H1 (cell line): ENCODE data around the gene FOXO4. TPM values are rescaled to one million over a fixed set of nuclear protein-coding genes. Genes with fewer than 3 reads are reported as not detected.

Source experiments
- CTCF ChIA-PET: fragments of 300-600 bp; sonication (Branson Sonifier 250); formaldehyde crosslinking; loops from one replicate; lab custom pipeline; 2021; ENCODE audit not compliant: partially characterized antibody; lab: Charles Lee
- POLR2A ChIA-PET: fragments of 300-600 bp; sonication (Branson Sonifier 250); formaldehyde crosslinking; loops from one replicate; lab custom pipeline; 2021; ENCODE audit warnings: inconsistent platforms; ENCODE audit not compliant: partially characterized antibody; lab: Charles Lee
- DNase-seq, 2 experiments: peaks; one replicate each; pipeline versions ENCODE4 v3.0.0 to v3.0.0-alpha.2; 2010 to 2022; ENCODE audit warnings: low spot score in 2 of 2, low read depth in 1 of 2, mixed read lengths in 1 of 2
- FAIRE-seq: peaks from 2 replicates; lab custom pipeline; 2011; peaks lifted over from hg19 to GRCh38; lab: Jason Lieb, UNC
- H2AFZ ChIP-seq: 2 replicates; pipeline ENCODE4 v1.8.1; 2012; ENCODE audit warnings: low read length, inconsistent platforms
- H2AK5ac ChIP-seq: 2 replicates; pipeline ENCODE4 v1.6.1; 2013; ENCODE audit warnings: low read depth, low read length
- H2BK120ac ChIP-seq: replicated peaks from 2 replicates; pipeline ENCODE3; 2013; ENCODE audit warnings: low read depth, low read length, inconsistent platforms
- H2BK12ac ChIP-seq: 2 replicates; pipeline ENCODE4 v1.6.1; 2013; ENCODE audit warnings: low read depth, low read length
- H2BK15ac ChIP-seq: 2 replicates; pipeline ENCODE4 v1.6.1; 2013; ENCODE audit warnings: low read length
- H2BK20ac ChIP-seq: 2 replicates; pipeline ENCODE4 v1.6.1; 2013; ENCODE audit warnings: low read length
- H2BK5ac ChIP-seq: 2 replicates; pipeline ENCODE4 v1.6.1; 2013; ENCODE audit warnings: low read depth, low read length
- H3K14ac ChIP-seq: 2 replicates; pipeline ENCODE4 v1.6.1; 2013; ENCODE audit warnings: inconsistent platforms; ENCODE audit not compliant: insufficient read length
- H3K18ac ChIP-seq: 2 replicates; pipeline ENCODE4 v1.6.1; 2013; ENCODE audit warnings: low read length; ENCODE audit errors: extremely low read depth
- H3K23ac ChIP-seq: 2 replicates; pipeline ENCODE4 v1.6.1; 2013; ENCODE audit warnings: inconsistent platforms; ENCODE audit not compliant: insufficient read length
- H3K23me2 ChIP-seq: 2 replicates; pipeline ENCODE4 v1.6.1; 2013; ENCODE audit warnings: low read depth, low read length
- H3K27ac ChIP-seq: 2 replicates; pipeline ENCODE4 v1.6.1; 2011; ENCODE audit warnings: low read depth, low read length, inconsistent platforms
- H3K27me3 ChIP-seq, 4 experiments: replicated peaks in 1 of 4; 1 replicate in 1 of 4; 2 replicates in 3 of 4; pipeline versions ENCODE4 v1.6.1 to v1.8.1; 2011 to 2013; ENCODE audit warnings: low read length in 3 of 4, mild to moderate bottlenecking in 3 of 4, inconsistent platforms in 2 of 4, mixed read lengths in 2 of 4, moderate library complexity in 1 of 4; ENCODE audit not compliant: control insufficient read depth in 3 of 4, insufficient read depth in 3 of 4; ENCODE audit errors: extremely low read depth in 1 of 4
- H3K36me3 ChIP-seq, 4 experiments: 2 replicates each; pipeline versions ENCODE4 v1.6.1 to v1.8.1; 2011 to 2013; ENCODE audit warnings: mild to moderate bottlenecking in 4 of 4, low read length in 3 of 4, moderate library complexity in 2 of 4, control low read depth in 1 of 4, inconsistent platforms in 1 of 4; ENCODE audit not compliant: insufficient read depth in 4 of 4, control insufficient read depth in 2 of 4
- H3K4ac ChIP-seq: replicated peaks from 2 replicates; pipeline ENCODE3; 2013; ENCODE audit warnings: low read length, low read depth, mixed read lengths, inconsistent platforms; ENCODE audit not compliant: insufficient read length
- H3K4me1 ChIP-seq, 4 experiments: replicated peaks in 1 of 4; 1 replicate in 1 of 4; 2 replicates in 3 of 4; pipeline versions ENCODE4 v1.6.1 to v1.8.1; 2011 to 2013; ENCODE audit warnings: low read length in 3 of 4, inconsistent platforms in 2 of 4, mixed read lengths in 1 of 4; ENCODE audit not compliant: insufficient read depth in 4 of 4, control insufficient read depth in 3 of 4
- H3K4me2 ChIP-seq, 2 experiments: 2 replicates each; pipeline versions ENCODE4 v1.6.1 to v1.8.1; 2011 to 2013; ENCODE audit warnings: low read depth in 2 of 2, low read length in 2 of 2, control low read depth in 1 of 2, inconsistent platforms in 1 of 2, mild to moderate bottlenecking in 1 of 2; ENCODE audit not compliant: insufficient read depth in 1 of 2
- H3K4me3 ChIP-seq, 4 experiments: fragments of 200-600, 300-600 bp in 1 of 4; sonication (generic), shearing (Covaris generic), sonication (Bioruptor Twin) in 1 of 4; 2 replicates each; pipeline versions ENCODE4 v1.5.1 to v1.8.1; 2011 to 2016; ENCODE audit warnings: low read length in 4 of 4, low read depth in 3 of 4, control low read depth in 2 of 4, inconsistent platforms in 2 of 4, mild to moderate bottlenecking in 2 of 4, mixed read lengths in 1 of 4, moderate library complexity in 1 of 4; ENCODE audit not compliant: insufficient read depth in 2 of 4; ENCODE audit errors: extremely low read depth in 1 of 4
- H3K56ac ChIP-seq: replicated peaks from 2 replicates; pipeline ENCODE3; 2013; ENCODE audit warnings: low read depth, mild to moderate bottlenecking, mixed read lengths, low read length, inconsistent platforms; ENCODE audit not compliant: insufficient read length
- H3K79me1 ChIP-seq: 2 replicates; pipeline ENCODE4 v1.6.1; 2013; ENCODE audit warnings: low read depth, low read length, control low read depth
- H3K79me2 ChIP-seq, 2 experiments: 2 replicates each; pipeline versions ENCODE4 v1.6.1 to v1.8.1; 2012 to 2013; ENCODE audit warnings: low read length in 2 of 2, mild to moderate bottlenecking in 2 of 2, inconsistent platforms in 1 of 2; ENCODE audit not compliant: insufficient read depth in 2 of 2, control insufficient read depth in 1 of 2
- H3K9ac ChIP-seq, 4 experiments: replicated peaks in 1 of 4; 1 replicate in 1 of 4; 2 replicates in 3 of 4; pipeline versions ENCODE4 v1.6.1 to v1.8.1; 2011 to 2013; ENCODE audit warnings: low read depth in 3 of 4, low read length in 3 of 4, control low read depth in 2 of 4, mild to moderate bottlenecking in 2 of 4, moderate library complexity in 2 of 4, inconsistent platforms in 1 of 4; ENCODE audit errors: extremely low read depth in 1 of 4
- H3K9me3 ChIP-seq, 2 experiments: 2 replicates each; pipeline versions ENCODE4 v1.6.1 to v1.8.1; 2012 to 2013; ENCODE audit warnings: mild to moderate bottlenecking in 2 of 2, moderate library complexity in 2 of 2, control low read depth in 1 of 2, inconsistent platforms in 1 of 2, low read depth in 1 of 2, low read length in 1 of 2, mixed read lengths in 1 of 2; ENCODE audit not compliant: insufficient read depth in 2 of 2
- H4K20me1 ChIP-seq, 2 experiments: replicated peaks in 1 of 2; 2 replicates each; pipeline versions ENCODE3 to v1.8.1; 2011 to 2013; ENCODE audit warnings: inconsistent platforms in 2 of 2, low read length in 2 of 2, mild to moderate bottlenecking in 1 of 2; ENCODE audit not compliant: insufficient read depth in 2 of 2, control insufficient read depth in 1 of 2
- H4K5ac ChIP-seq: 2 replicates; pipeline ENCODE4 v1.6.1; 2013; ENCODE audit warnings: low read length, low read depth, mixed read lengths, inconsistent platforms; ENCODE audit not compliant: insufficient read length
- H4K8ac ChIP-seq: 2 replicates; pipeline ENCODE4 v1.8.0; 2013; ENCODE audit warnings: mild to moderate bottlenecking, moderate library complexity, low read length, inconsistent platforms; ENCODE audit not compliant: insufficient read depth; ENCODE audit errors: extremely low read depth
- H4K91ac ChIP-seq: replicated peaks from 2 replicates; pipeline ENCODE3; 2013; ENCODE audit warnings: low read length, mixed read lengths, inconsistent platforms; ENCODE audit not compliant: insufficient read length
- ASH2L ChIP-seq: fragments of 200-600, 300-600 bp; sonication (generic); IDR thresholded peaks from one replicate; pipeline ENCODE4 v1.7.1; 2017; ENCODE audit warnings: low read length
- CBX5 ChIP-seq: fragments of 300-800, 300-1000 bp; sonication (generic); IDR thresholded peaks from 2 replicates; pipeline ENCODE4 v1.7.1; 2016; ENCODE audit warnings: antibody characterized with exemption, low read length, low read depth
- CREB1 ChIP-seq: IDR thresholded peaks from 2 replicates; pipeline ENCODE4 v1.6.1; 2012; ENCODE audit warnings: inconsistent platforms
- CTBP2 ChIP-seq: IDR thresholded peaks from 2 replicates; pipeline ENCODE4 v1.7.0; 2011; ENCODE audit warnings: borderline replicate concordance, mild to moderate bottlenecking, moderate library complexity, mixed read lengths, low read length; ENCODE audit not compliant: insufficient read depth, insufficient read length
- EZH2 ChIP-seq: fragments of 200-600 bp; sonication (generic); IDR thresholded peaks from 2 replicates; pipeline ENCODE4 v1.7.1; 2012; ENCODE audit warnings: low read depth, mild to moderate bottlenecking, moderate library complexity, low read length, inconsistent platforms; ENCODE audit not compliant: severe bottlenecking
- HDAC2 ChIP-seq, 2 experiments: fragments of 300-600 bp in 1 of 2; sonication (generic) in 1 of 2; IDR thresholded peaks; 2 replicates each; pipeline ENCODE4 v1.6.1; 2011 to 2012; ENCODE audit warnings: low read depth in 2 of 2, low read length in 2 of 2, mild to moderate bottlenecking in 2 of 2, moderate library complexity in 2 of 2, borderline replicate concordance in 1 of 2, inconsistent platforms in 1 of 2
- PHF8 ChIP-seq: fragments of 200-600 bp; sonication (generic); conservative IDR thresholded peaks from 2 replicates; pipeline ENCODE4 v1.7.1; 2012; ENCODE audit warnings: low read depth, mild to moderate bottlenecking, inconsistent platforms, low read length, moderate library complexity
- POLR2AphosphoS5 ChIP-seq: IDR thresholded peaks from 2 replicates; pipeline ENCODE4 v1.6.1; 2011; ENCODE audit warnings: low read depth, low read length
- RBBP5 ChIP-seq: IDR thresholded peaks from 2 replicates; pipeline ENCODE4 v1.7.1; 2012; ENCODE audit warnings: low read depth, mild to moderate bottlenecking, inconsistent platforms, low read length, moderate library complexity, borderline replicate concordance
- SP4 ChIP-seq: IDR thresholded peaks from 2 replicates; pipeline ENCODE4 v1.6.1; 2012; ENCODE audit warnings: low read length, inconsistent platforms
- TAF1 ChIP-seq: IDR thresholded peaks from 2 replicates; pipeline ENCODE4 v1.6.1; 2011; ENCODE audit warnings: mild to moderate bottlenecking, low read depth, low read length
- WGBS, 2 experiments: shearing (Covaris generic) in 1 of 2; methylation state at CpG; one replicate each; pipeline versions ENCODE4 v1.1.6 to v1.1.7; 2013 to 2015; ENCODE audit warnings: low lambda C conversion rate in 2 of 2, mixed read lengths in 2 of 2, inconsistent platforms in 1 of 2, low coverage in 1 of 2, missing lambda C conversion rate in 1 of 2; ENCODE audit not compliant: insufficient replicate concordance in 2 of 2, insufficient coverage in 1 of 2, insufficient read length in 1 of 2; ENCODE audit errors: extremely low coverage in 1 of 2, missing lambda C conversion rate in 1 of 2; 5-methylcytosine and 5-hydroxymethylcytosine counted together
- polyA plus RNA-seq, 7 experiments: library from polyadenylated mRNA; depleted of rRNA in 3 of 7; stranded (reverse) in 5 of 7; unstranded in 2 of 7; fragments of >200 nt in 5 of 7; fragments of 200-250 nt in 2 of 7; gene quantifications; 1 replicate in 5 of 7; 2 replicates in 1 of 7; 4 replicates in 1 of 7; pipeline versions ENCODE4 v1.2.1 to v1.2.3, GENCODE V29; 2011 to 2013; ENCODE audit warnings: missing spikeins in 2 of 7, mixed read lengths in 2 of 7
- total RNA-seq: library from RNA; stranded (reverse); fragmentation: NEBNext Ultra II Directional; extraction: Animal tissue kit (Norgen Biotek cat#: 25700); gene quantifications from 2 replicates; pipeline ENCODE4 v1.2.1, GENCODE V29; 2021

FOXO4 gene
- total and polyA plus RNA-seq, 2 of the 8 experiments (the other 6 are each of a cell fraction or from before 2014, with no cell fraction given): 12.3 to 57.4 TPM

DNA sequence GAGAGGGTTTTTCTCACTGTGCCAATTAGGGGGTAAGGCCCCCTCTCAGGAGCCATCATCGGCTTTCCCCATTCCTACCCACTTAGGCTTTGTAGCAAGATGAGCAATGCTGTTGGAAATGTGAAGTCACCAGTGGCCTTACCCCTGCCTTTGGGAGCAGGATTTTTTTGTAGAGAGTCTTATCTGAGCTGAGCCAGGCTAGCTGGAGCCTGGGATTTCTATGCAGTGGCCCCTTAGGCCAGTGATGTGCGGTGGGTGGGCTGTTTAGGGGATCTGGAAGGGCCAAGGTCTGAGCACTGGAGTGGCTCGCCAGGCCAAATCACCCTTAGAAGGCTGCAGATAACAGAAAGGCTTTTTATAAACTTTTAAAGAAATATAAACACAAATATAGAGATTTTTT lies 6.6 kb downstream of the FOXO4 start:
- peaks cover 0 to 6% (median 0%) of the 10 kb centered on the region in 4 experiments; a peak in 1 of 8 replicates for H3K36me3 ChIP-seq
- H2BK120ac ChIP-seq: no peak overlapping the region
- FAIRE-seq (no peak), DNase-seq (no peak)
- H3K27ac ChIP-seq: no peak overlapping the region
- H3K23ac ChIP-seq: no peak overlapping the region
- H3K56ac ChIP-seq: no peak overlapping the region
- no peak overlapping the region for H4K5ac ChIP-seq
- no peak overlapping the region for H2AFZ ChIP-seq
- no peaks in the 10 kb centered on the region for H4K20me1 ChIP-seq
- 79% methylated on average over 3 of the region's 3 CpGs; no CpG with 5 or more reads in 1 of the 2 experiments for WGBS, 2 experiments
- no peak overlapping the region for H4K8ac ChIP-seq
- H4K91ac ChIP-seq: no peak overlapping the region
- ChIA-PET POLR2A (interaction anchor here (0.7 to 1.4 kb wide), 7 partner anchors 9 to 133 kb away, joined by 3 to 10 read pairs (median 3); partner anchors contain the start of genes IL2RG and MED12), CTCF (interaction anchor here (1.4 to 1.6 kb wide), 5 partner anchors 15 to 104 kb away, joined by 3 to 5 read pairs (median 4); no protein-coding TSS in a partner anchor)
- no peak overlapping the region for H3K4ac ChIP-seq
- no peak overlapping the region; the same call in 1 of the 2 replicates for H3K18ac ChIP-seq
- H3K9me3 ChIP-seq: no peaks in the 10 kb centered on the region
- peak overlapping the region; percentile 27; the same call in 1 of the 2 replicates for H2BK12ac ChIP-seq
- no peak overlapping the region for H2BK20ac ChIP-seq
- H3K79me2 ChIP-seq: peaks cover 0 to 7% of the 10 kb centered on the region in 2 experiments; a peak in 2 of 4 replicates
- H2AK5ac ChIP-seq: no peak overlapping the region
- H3K23me2 ChIP-seq: peaks cover 5% of the 10 kb centered on the region
- no peaks in the 10 kb centered on the region for H3K79me1 ChIP-seq
- peaks cover 0 to 5% (median 0%) of the 10 kb centered on the region in 4 experiments; a peak in 1 of 7 replicates for H3K27me3 ChIP-seq
- H3K4me3 ChIP-seq: no peak overlapping the region
- no peak overlapping the region for H3K9ac ChIP-seq
- H2BK15ac ChIP-seq: no peak overlapping the region
- peaks cover 6 to 34% (median 19%) of the 10 kb centered on the region in 4 experiments for H3K4me1 ChIP-seq
- H3K4me2 ChIP-seq: peak overlapping the region in 1 of 2 experiments; percentile 74; a peak in 2 of 4 replicates
- no peak overlapping the region for H3K14ac ChIP-seq
- H2BK5ac ChIP-seq: no peak overlapping the region
- TF ChIP-seq EZH2: no peak
- TF ChIP-seq SP4: no peak
- no peak for TF ChIP-seq PHF8
- TF ChIP-seq CBX5: no peak
- no peak for TF ChIP-seq POLR2AphosphoS5
- no peak for TF ChIP-seq CTBP2
- TF ChIP-seq CREB1: no peak
- TF ChIP-seq ASH2L: no peak
- TF ChIP-seq HDAC2 (IDR thresholded peaks at IDR 0.05; ENCODE audit: borderline replicate concordance in 1 of 2, low read depth in 2 of 2, low read length in 2 of 2): no peak
- TF ChIP-seq TAF1: no peak
- TF ChIP-seq RBBP5: no peak
